Testis (tissue), 2 donors: ENCODE data around the gene ZNF777.

Source experiments
- POLR2A ChIP-seq: fragments of 450-650 bp; IDR thresholded peaks from one replicate; pipeline ENCODE4 v1.6.1; 2017; ENCODE audit warnings: antibody characterized with exemption, mild to moderate bottlenecking, moderate library complexity
- TF ChIP-seq, protein P1 (sequence below), 3 experiments: fragments of 450-650 bp in 2 of 3; fragments of 200-600 bp in 1 of 3; sonication (generic) in 1 of 3; IDR thresholded peaks; one replicate each; pipeline ENCODE4 v1.5.1; 2016 to 2019; ENCODE audit warnings: antibody characterized with exemption in 3 of 3, mild to moderate bottlenecking in 2 of 3, moderate library complexity in 1 of 3

DNA sequence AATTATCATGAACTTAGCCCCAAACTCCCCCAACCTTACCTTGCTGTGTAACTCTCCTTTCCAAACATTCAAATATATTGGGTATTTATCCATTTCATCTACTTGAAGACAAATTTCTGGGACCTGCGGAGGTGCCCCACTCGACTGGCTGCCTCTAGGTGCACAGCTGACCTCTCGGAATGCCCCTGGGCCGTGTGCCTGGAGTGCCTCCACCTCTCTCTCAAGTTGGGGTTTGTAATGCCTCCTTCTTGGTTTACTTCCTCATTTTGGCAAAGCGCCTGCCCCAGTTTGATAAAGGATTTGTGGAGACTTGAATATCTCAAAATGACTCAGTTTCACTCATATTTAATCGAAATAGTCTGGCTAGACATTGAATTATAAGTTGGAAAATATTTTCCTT lies 16.6 kb downstream of the ZNF777 start:
- TF ChIP-seq, protein P1, sequence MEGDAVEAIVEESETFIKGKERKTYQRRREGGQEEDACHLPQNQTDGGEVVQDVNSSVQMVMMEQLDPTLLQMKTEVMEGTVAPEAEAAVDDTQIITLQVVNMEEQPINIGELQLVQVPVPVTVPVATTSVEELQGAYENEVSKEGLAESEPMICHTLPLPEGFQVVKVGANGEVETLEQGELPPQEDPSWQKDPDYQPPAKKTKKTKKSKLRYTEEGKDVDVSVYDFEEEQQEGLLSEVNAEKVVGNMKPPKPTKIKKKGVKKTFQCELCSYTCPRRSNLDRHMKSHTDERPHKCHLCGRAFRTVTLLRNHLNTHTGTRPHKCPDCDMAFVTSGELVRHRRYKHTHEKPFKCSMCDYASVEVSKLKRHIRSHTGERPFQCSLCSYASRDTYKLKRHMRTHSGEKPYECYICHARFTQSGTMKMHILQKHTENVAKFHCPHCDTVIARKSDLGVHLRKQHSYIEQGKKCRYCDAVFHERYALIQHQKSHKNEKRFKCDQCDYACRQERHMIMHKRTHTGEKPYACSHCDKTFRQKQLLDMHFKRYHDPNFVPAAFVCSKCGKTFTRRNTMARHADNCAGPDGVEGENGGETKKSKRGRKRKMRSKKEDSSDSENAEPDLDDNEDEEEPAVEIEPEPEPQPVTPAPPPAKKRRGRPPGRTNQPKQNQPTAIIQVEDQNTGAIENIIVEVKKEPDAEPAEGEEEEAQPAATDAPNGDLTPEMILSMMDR (IDR thresholded peaks at IDR 0.05), result no peak
- no peak for TF ChIP-seq POLR2A
